ENCODE results near the gene TUFT1. TPM values are rescaled to one million over a fixed set of nuclear protein-coding genes. Genes with fewer than 3 reads are reported as not detected.

TUFT1 gene, protein sequence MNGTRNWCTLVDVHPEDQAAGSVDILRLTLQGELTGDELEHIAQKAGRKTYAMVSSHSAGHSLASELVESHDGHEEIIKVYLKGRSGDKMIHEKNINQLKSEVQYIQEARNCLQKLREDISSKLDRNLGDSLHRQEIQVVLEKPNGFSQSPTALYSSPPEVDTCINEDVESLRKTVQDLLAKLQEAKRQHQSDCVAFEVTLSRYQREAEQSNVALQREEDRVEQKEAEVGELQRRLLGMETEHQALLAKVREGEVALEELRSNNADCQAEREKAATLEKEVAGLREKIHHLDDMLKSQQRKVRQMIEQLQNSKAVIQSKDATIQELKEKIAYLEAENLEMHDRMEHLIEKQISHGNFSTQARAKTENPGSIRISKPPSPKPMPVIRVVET
- 1 to 10 TPM; 3.2 TPM for total RNA-seq

DNA sequence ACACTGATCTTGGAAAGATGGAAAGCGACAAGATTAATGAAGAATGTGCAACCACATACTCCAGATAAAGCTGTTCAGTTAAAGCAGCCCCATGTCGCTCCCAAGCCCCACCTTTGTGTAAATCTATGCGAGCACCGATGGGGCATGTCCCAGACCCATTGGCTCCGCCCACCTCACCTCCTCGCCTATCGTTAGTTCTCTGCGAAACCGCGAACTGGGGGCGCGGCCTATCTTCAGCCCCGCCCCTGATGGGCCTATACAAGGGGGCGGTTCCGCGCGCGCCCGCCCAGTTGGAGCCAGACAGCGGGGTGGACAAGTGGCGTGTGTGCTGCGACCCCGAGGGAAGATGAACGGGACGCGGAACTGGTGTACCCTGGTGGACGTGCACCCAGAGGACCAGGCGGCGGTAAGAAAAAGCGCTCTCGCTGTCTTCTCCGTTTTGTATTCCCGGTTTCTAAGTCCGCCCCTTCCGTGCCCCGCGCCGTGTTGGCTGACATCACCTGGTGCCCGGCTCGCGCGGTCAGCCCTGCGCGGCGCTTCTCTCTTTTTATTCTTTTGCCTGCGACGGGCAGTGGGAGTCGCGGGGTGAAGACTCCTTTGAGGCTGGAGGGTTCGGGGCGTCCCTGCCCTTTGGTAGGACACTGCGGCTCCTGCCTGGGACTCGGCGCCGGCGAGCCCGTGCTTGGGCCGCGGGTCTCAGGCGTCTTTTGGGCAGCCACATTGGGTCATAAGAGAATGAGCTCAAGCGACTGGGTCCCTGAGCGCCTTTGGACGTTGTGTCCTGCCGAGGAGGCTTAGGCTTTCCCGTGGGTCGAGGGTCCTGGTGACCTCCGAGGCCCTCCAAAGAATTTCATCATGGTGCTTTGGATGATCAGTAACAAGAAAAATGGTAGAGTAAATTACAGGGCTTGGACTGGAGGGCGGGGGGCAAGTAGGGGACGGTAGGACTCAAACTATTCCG lies at the start of gene TUFT1:
TSS of gene TUFT1 (plus strand) at position 289 of the 961 bp plus-strand sequence. CDS start at position 347, 58 bp downstream.
- POLR2A ChIA-PET, result interaction anchor here (0.6 kb wide), 1 partner anchor 365 kb away, joined by 3 read pairs; no protein-coding TSS in a partner anchor
- intact Hi-C loops (cut with DNase I, micrococcal nuclease), result loop anchor here in 1 of 2 experiments (1.0 to 2.0 kb wide), 9 partner anchors 29 to 368 kb away; partner anchors contain the start of genes CGN, POGZ, RIIAD1 and TDRKH
- peak; percentile 99 for ATAC-seq
- Mint-ChIP-seq H3K36me3 (ENCODE audit: low read depth) (no peaks in the 10 kb centered on the region), H3K4me1 (peaks cover 21% of the 10 kb centered on the region), H3K27me3 (peaks cover 7% of the 10 kb centered on the region), H3K4me3 (peak within 1 kb of the TSS; percentile 90), H3K9me3 (ENCODE audit: low read depth) (no peaks in the 10 kb centered on the region), H3K27ac (peak within 1 kb of the TSS; percentile 69)
- CTCF ChIA-PET, result interaction anchor here (0.9 to 1.9 kb wide), 6 partner anchors 17 to 115 kb away, joined by 4 to 8 read pairs (median 6); partner anchors contain the start of gene CGN
- DNase-seq, result peak; percentile 97

DNA sequence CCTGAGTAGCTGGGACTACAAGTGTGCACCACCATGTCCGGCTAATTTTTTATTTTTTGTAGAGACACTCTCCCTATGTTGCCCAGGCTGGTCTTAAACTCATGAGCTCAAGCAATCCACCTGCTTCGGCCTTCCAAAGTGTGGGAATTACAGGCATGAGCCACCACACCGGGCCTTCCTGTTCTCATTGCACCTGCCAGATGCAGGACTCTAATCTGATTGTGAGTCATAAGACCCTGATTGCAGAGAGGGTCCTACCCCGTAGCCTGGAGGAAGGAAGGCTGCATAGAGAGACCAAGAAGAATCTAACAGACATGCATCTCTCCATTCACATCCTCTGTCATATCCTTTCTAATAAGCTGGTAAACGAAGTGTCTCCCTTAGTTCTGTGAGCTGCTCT lies 48.5 kb upstream of the TUFT1 start:
- H3K9me3 Mint-ChIP-seq (ENCODE audit: low read depth), result no peaks in the 10 kb centered on the region
- ChIA-PET CTCF (no interaction called here), POLR2A (no interaction called here)
- intact Hi-C loops (cut with DNase I, micrococcal nuclease), result no loop called here
- H3K27me3 Mint-ChIP-seq, result no peaks in the 10 kb centered on the region
- H3K4me3 Mint-ChIP-seq, result no peak overlapping the region
- H3K27ac Mint-ChIP-seq, result no peak overlapping the region
- peaks cover 10% of the 10 kb centered on the region for H3K4me1 Mint-ChIP-seq
- H3K36me3 Mint-ChIP-seq (ENCODE audit: low read depth), result no peaks in the 10 kb centered on the region
- DNase-seq, result no peak
- ATAC-seq, result no peak

DNA sequence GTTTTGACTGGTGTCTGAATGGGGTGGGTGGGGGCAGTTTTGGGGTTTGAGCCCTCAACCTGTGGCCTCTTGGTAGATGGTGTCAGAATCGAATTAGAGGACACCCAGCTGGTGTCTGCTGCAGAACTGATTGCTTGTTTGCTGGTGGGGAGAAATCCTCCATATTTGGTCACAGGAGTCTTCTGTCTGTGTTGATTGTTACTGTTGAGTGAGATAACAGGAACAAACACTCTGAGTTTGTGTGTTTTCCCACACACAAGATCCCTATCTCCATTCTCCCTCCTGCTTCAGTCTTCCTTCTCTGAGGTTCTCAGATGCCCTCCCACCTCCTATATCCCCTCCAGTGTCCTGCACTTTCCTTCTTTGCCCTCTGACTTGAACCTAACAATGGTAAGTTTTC lies 48.0 kb upstream of the TUFT1 start:
- H3K27ac Mint-ChIP-seq, result no peak overlapping the region
- intact Hi-C loops (cut with DNase I, micrococcal nuclease), result no loop called here
- CTCF ChIA-PET, result interaction anchor here (1.0 kb wide), 1 partner anchor 235 kb away, joined by 4 read pairs; no protein-coding TSS in a partner anchor

DNA sequence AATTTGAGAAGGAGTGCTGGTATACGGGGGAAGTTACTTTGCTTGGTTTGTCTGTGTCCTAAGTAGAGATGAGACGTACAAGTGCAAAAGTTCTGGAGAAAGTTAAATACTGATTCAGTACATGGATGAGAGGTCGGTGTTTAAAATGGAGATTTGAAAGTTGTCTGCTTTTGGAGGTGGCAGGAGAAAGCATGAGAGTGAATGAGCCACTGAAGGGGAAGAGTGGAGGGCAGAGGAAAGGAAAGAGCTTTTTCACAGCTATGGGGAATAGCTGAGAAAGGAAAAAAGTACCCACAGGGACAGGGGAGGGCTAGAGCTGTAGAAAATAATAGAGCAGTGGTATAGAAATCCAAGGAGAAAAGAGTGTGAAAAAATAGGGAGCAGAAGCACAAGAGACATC lies 47.1 kb upstream of the TUFT1 start:
- no peaks in the 10 kb centered on the region for H3K9me3 Mint-ChIP-seq (ENCODE audit: low read depth)
- no peaks in the 10 kb centered on the region for H3K27me3 Mint-ChIP-seq
- DNase-seq, result no peak
- POLR2A ChIA-PET, result interaction anchor here (0.6 kb wide), 1 partner anchor 667 kb away, joined by 4 read pairs; no protein-coding TSS in a partner anchor
- H3K4me1 Mint-ChIP-seq, result peaks cover 10% of the 10 kb centered on the region
- ATAC-seq, result no peak
- H3K36me3 Mint-ChIP-seq (ENCODE audit: low read depth), result no peaks in the 10 kb centered on the region
- CTCF ChIA-PET, result interaction anchor here (0.6 to 1.0 kb wide), 5 partner anchors 17 to 234 kb away, joined by 3 to 4 read pairs (median 3); partner anchors contain the start of gene CGN
- H3K4me3 Mint-ChIP-seq, result no peak overlapping the region
- intact Hi-C loops (cut with DNase I, micrococcal nuclease), result no loop called here
- no peak overlapping the region for H3K27ac Mint-ChIP-seq

More for the DNA sequence above, 48.0 kb upstream of the TUFT1 start:
- no peak overlapping the region for H3K4me3 Mint-ChIP-seq
- H3K27me3 Mint-ChIP-seq, result no peaks in the 10 kb centered on the region
- POLR2A ChIA-PET, result no interaction called here
- no peaks in the 10 kb centered on the region for H3K9me3 Mint-ChIP-seq (ENCODE audit: low read depth)
- ATAC-seq (no peak), DNase-seq (no peak)
- H3K36me3 Mint-ChIP-seq (ENCODE audit: low read depth), result no peaks in the 10 kb centered on the region
- H3K4me1 Mint-ChIP-seq, result peaks cover 10% of the 10 kb centered on the region

DNA sequence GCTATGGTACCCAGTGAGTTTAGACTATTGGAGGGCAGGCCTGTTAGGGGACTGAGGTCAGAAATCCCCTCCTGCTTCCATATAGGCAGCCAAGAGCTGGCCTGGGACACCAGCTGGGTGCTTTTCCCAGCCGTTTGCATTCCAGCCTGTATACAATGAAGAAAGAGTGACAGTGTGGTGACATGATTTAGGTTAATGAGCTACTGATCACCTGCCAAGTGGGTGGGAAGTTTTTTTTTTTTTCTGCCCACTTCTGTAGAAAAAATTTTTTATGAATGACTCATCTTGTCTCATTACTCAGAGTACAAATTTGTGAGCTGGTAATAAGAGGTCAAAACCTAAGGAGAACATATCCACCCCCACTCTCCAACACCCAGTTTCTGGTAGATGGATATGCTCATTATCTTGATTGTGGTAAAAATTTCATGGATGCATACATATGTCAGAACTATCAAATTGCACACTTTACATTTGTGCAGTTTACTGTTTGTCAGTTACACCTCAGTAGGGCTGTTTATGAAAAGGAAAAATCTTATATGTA lies 45.3 kb upstream of the TUFT1 start:
- no peak overlapping the region for H3K27ac Mint-ChIP-seq
- no peaks in the 10 kb centered on the region for H3K36me3 Mint-ChIP-seq (ENCODE audit: low read depth)
- no peak overlapping the region for H3K4me3 Mint-ChIP-seq
- no peaks in the 10 kb centered on the region for H3K27me3 Mint-ChIP-seq
- intact Hi-C loops (cut with DNase I, micrococcal nuclease), result no loop called here
- POLR2A ChIA-PET, result interaction anchor here (0.6 to 1.0 kb wide), 5 partner anchors 16 to 213 kb away, joined by 3 to 4 read pairs (median 4); partner anchors contain the start of genes CGN and ZNF687
- H3K9me3 Mint-ChIP-seq (ENCODE audit: low read depth), result no peaks in the 10 kb centered on the region
- ATAC-seq (peak; percentile 91), DNase-seq (no peak)
- CTCF ChIA-PET, result interaction anchor here (0.5 to 1.5 kb wide), 9 partner anchors 9 to 384 kb away, joined by 3 to 7 read pairs (median 3); no protein-coding TSS in a partner anchor
- H3K4me1 Mint-ChIP-seq, result peaks cover 10% of the 10 kb centered on the region

DNA sequence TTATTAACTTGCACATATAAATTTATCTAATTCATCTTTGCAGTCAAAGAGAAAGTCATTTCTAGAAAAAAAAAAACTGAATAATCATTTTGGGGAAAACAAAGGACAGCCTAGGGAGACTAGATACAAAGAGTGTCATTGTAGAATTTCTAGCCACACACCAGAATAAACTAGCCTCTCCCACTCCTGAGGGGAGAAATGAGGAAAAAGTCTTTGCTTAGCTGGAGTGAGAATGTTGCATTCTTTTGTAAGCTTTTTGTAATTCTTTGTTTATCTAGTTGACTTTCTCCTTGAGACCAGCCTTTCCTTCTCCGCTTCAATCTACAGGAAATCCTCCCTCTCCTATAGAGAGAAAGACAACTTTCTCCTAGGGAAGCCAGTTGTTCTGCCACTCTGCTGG lies 44.8 kb upstream of the TUFT1 start:
- H3K9me3 Mint-ChIP-seq (ENCODE audit: low read depth), result no peaks in the 10 kb centered on the region
- H3K27ac Mint-ChIP-seq, result no peak overlapping the region
- H3K27me3 Mint-ChIP-seq, result no peaks in the 10 kb centered on the region
- POLR2A ChIA-PET, result interaction anchor here (0.7 to 1.0 kb wide), 4 partner anchors 16 to 214 kb away, joined by 3 to 4 read pairs (median 4); partner anchors contain the start of genes CGN and ZNF687
- DNase-seq, result no peak
- peaks cover 10% of the 10 kb centered on the region for H3K4me1 Mint-ChIP-seq
- CTCF ChIA-PET, result interaction anchor here (0.6 to 1.4 kb wide), 7 partner anchors 10 to 214 kb away, joined by 3 to 5 read pairs (median 4); no protein-coding TSS in a partner anchor
- H3K36me3 Mint-ChIP-seq (ENCODE audit: low read depth), result no peaks in the 10 kb centered on the region
- ATAC-seq, result peak; percentile 27
- intact Hi-C loops (cut with DNase I, micrococcal nuclease), result no loop called here
- H3K4me3 Mint-ChIP-seq, result no peak overlapping the region

DNA sequence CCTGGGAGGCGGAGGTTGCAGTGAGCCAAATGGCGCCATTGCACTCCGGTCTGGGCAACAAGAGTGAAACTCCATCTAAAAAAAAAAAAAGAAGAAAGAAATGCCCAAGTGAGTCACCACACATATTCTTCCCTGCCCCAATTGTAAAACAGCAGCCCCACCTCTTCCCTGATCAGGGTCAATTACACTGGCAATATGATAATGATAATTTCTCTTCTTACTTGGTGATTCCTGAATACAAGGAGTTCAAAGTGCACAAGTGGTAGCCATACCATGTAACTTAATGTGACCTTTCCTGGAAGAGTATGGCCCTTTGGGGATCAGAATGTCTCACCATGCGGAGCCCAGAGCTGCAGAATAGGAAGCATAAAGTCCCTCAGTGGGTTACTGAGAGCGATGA lies 40.7 kb upstream of the TUFT1 start:
- Mint-ChIP-seq H3K9me3 (ENCODE audit: low read depth) (no peaks in the 10 kb centered on the region), H3K4me3 (no peak overlapping the region), H3K27ac (no peak overlapping the region), H3K4me1 (peaks cover 10% of the 10 kb centered on the region), H3K36me3 (ENCODE audit: low read depth) (no peaks in the 10 kb centered on the region), H3K27me3 (no peaks in the 10 kb centered on the region)
- CTCF ChIA-PET, result no interaction called here
- no peak for ATAC-seq
- intact Hi-C loops (cut with DNase I, micrococcal nuclease), result no loop called here
- DNase-seq, result no peak
- POLR2A ChIA-PET, result no interaction called here

DNA sequence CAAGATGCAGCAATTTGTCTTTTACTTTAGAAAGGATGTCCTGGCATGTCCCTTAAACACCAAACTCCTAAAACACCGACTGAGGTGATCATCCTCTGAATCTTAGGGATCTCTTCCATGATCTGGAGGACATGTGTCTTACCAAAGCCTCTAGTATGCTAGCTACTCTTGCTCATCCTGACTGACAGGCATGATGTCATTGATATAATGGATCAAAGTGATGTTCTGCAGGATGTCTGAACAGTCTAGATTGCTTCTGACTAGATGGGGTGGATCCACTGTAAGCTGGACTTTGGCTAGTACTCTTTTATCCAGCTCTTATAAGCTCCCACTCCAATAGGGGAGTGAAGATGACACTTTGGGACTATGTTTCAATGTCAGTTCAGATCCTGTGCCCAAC lies 40.2 kb upstream of the TUFT1 start:
- Mint-ChIP-seq H3K27me3 (no peaks in the 10 kb centered on the region), H3K4me3 (no peak overlapping the region), H3K27ac (no peak overlapping the region), H3K36me3 (ENCODE audit: low read depth) (no peaks in the 10 kb centered on the region), H3K9me3 (ENCODE audit: low read depth) (no peaks in the 10 kb centered on the region), H3K4me1 (peaks cover 6% of the 10 kb centered on the region)
- CTCF ChIA-PET, result interaction anchor here (1.1 to 1.5 kb wide), 2 partner anchors 10 to 26 kb away, joined by 3 read pairs; no protein-coding TSS in a partner anchor
- intact Hi-C loops (cut with DNase I, micrococcal nuclease), result no loop called here
- POLR2A ChIA-PET, result no interaction called here
- DNase-seq (no peak), ATAC-seq (no peak)

DNA sequence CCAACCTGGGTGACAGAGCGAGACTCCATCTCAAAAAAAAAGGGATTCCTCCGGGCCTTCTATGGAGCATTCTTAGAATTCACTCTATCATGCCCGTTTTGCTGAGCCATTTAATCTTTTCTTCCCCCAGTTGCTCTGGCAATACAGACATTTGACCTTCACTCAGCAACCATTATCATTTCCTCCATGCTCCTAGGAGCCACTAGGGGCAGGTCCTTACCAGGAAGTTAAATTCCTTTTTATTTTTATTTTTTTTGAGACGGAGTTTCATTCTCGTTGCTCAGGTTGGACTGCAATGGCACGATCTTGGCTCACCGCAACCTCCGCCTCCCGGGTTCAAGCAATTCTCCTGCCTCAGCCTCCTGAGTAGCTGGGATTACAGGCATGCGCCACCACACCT lies 38.6 kb upstream of the TUFT1 start:
- no peaks in the 10 kb centered on the region for H3K4me1 Mint-ChIP-seq
- no peaks in the 10 kb centered on the region for H3K27me3 Mint-ChIP-seq
- intact Hi-C loops (cut with DNase I, micrococcal nuclease), result no loop called here
- no peaks in the 10 kb centered on the region for H3K36me3 Mint-ChIP-seq (ENCODE audit: low read depth)
- ATAC-seq, result no peak
- DNase-seq, result no peak
- POLR2A ChIA-PET, result no interaction called here
- H3K27ac Mint-ChIP-seq, result no peak overlapping the region
- CTCF ChIA-PET, result interaction anchor here (0.6 to 1.5 kb wide), 2 partner anchors 22 to 28 kb away, joined by 3 read pairs; no protein-coding TSS in a partner anchor
- H3K4me3 Mint-ChIP-seq, result no peak overlapping the region
- no peaks in the 10 kb centered on the region for H3K9me3 Mint-ChIP-seq (ENCODE audit: low read depth)

DNA sequence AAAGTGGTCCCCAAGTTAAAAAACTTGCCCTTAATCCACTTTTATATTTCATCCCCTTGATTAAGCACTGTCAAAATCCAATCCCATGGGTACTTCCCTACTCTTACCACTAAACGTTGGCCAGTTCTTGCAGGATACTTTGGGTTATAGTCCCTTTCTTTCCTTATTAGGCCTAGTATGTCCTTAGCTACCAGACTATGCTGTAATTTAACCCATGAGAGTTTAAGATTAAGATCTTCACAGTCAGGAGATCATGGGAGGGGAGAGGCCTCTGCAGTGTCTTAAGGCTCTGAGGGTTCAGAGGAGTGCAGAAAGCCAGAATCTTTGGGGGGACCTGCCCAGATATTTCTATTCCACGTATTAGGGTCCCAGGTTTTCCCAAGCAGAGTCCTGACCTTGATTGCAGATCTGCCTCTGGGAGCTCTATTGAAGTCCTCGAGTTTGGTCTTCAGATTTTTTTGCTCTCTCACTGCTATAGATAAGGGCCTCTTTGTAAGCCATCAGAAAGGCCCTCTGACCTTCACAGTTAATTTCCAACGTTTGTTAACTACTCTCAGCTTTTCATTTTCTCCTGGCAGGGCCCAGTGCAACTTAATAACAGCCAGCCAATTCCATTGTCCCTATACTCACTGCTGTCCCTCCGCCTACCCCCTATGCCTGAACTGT lies 37.9 kb upstream of the TUFT1 start:
- Mint-ChIP-seq H3K9me3 (ENCODE audit: low read depth) (no peaks in the 10 kb centered on the region), H3K27ac (no peak overlapping the region), H3K36me3 (ENCODE audit: low read depth) (no peaks in the 10 kb centered on the region), H3K4me3 (no peak overlapping the region), H3K27me3 (no peaks in the 10 kb centered on the region), H3K4me1 (no peaks in the 10 kb centered on the region)
- DNase-seq (no peak), ATAC-seq (no peak)
- POLR2A ChIA-PET, result no interaction called here
- CTCF ChIA-PET, result no interaction called here
- intact Hi-C loops (cut with DNase I, micrococcal nuclease), result no loop called here

Data from activated CD4-positive, alpha-beta T cell treated with anti-CD3 and anti-CD28 coated beads for 36 hours (primary cell).